Measurements from ENCODE around the gene RAD51B.
A peak's percentile ranks its signal among the peaks of the same experiment; 100 is the strongest.
"Not testable (repeated sequence)": the region's sequence is repeated elsewhere in the genome, so short reads cannot be mapped to it uniquely, and the experiment has no call there.

Gene RAD51B

DNA sequence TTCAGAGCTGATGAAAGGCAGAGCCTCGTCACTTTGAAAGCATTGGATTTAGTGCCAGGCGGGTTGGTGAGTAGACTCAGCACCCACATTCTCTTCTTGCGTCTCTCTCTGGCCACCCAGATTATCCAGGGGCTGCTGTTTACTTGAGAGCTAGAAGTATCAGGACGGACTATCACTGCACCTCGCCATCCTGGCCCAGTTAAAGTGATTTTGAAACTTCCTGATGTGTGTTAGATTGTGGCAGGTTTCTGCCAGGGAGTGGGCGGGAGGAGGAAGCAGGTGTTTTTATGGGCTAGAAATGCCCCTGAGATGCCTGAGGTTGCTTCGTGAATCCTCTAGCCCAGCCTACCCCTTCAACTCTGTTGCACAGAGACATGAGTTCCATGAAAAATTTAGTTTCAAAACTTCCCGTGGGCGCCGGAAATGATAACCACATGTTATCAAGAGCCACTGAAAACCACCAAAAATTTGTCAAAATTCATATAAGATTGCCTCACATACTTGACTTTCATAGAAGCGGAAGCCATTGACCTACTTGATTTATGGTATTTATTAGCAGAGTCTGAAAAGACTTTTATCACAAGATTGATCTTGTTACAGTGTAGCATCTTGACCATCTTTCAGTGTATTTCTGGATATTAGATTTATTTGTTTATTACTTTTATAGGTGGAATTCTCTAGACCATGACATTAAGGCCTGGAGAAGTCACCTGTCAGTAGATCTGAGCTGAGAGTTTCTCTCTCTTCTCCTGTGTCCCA, 466.0 kb downstream of the RAD51B start:
- peak; percentile 37 for DNase-seq

DNA sequence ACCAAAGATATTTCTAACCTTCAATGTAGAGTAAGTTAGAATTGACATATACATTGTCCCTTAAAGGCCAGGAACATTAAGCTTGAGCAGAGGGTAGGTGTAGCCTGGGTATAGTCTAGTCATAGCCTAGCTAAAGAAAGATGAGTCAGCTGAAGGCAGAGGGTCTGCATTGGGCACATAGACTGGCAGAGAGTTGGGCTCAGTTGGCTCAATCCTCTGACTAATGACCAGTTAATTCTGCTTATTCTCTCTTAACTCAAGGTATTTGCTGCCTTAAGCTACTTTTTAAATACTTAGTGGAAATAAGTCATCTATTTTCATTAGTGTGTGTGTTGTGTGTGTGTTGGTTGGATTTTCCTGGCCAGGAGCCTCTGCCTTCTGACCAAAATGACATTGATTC, 467.1 kb downstream of the RAD51B start:
- DNase-seq: no peak

DNA sequence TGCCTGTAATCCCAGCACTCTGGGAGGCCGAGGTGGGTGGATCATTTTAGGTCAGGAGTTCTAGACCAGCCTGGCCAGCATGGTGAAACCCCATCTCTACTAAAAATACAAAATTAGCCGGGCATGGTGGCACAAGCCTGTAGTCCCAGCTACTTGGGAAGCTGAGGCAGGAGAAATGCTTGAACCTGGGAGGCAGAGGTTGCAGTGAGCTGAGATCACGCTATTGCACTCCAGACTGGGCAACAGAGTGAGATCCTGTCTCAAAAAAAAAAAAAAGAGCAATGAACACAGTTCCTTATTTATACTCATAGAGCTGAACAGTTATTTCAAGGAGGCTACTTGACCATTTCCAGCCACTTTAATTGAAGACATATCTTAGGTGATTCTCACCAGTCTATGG, 469.9 kb downstream of the RAD51B start:
- not testable (repeated sequence) for DNase-seq

DNA sequence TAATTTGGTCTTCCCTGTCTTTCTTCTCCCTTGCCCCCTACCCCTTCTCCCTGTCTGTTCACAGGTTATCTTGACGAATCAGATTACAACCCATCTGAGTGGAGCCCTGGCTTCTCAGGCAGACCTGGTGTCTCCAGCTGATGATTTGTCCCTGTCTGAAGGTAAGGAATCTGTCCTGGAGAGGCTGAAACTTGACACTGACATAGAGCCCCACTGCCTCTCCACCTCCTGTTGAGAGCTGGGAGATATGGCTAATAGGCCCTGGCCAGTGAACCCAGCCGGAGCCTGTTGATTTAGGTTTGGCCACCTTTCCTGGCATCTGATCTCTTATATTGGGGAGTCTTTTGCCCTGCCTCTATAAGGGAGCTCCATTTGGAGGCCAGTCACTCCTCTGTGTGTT, 472.2 kb downstream of the RAD51B start:
- no peak for DNase-seq

DNA sequence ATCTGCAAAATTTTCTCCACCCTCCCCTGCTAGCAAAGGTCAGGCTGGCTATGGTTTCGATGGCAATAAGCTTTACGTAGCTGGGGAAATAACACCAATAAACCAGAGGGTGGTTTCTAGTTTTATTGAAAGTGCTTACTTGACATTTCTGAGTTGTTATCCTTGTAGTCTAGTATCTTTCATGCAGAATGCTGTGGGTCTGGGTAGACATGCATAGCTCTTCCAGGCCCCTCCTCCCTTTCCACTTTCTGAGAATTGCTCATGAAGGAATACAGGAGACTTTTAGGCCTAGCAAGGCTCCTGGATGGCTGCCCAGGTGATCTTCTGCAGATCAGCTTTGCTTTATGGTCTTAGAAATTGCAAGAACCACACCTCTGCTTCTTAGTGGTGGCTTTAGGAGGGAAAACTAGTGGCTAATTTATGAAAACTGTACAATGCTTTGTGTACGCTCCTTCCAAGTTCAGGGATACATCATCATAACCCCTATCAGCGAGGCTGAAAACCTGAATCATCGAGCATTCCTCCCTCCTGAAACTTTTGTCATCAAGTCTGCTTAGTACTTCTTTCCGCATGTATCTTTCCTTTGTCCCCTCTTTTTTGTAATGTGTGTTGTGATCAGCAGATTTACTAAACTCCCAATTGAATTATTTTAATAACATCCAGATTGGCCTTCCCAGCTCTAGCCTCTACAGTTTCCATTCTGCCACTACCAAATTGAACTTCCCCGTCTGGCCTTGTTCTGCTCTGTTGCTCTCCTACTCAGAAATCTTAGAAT, 473.0 kb downstream of the RAD51B start:
- no peak for DNase-seq

DNA sequence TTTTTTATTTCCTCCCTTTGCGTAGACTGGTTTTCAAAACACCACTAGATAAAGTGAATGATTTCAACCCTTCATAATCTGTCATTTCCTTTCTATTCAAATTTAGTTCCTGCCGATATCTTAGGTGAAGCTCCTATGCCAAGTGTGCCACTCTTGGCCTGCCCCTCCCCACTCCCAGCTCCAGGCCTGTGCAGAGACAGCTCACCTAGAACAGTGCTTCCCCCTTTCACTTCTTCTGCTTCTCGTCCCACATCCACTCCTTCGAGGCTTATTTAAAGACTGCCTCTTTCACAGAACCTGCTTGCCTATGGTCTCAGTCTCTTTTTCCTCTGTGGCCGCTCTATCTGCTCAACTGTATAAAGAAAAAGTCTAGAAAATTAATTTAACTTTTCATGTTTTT, 473.8 kb downstream of the RAD51B start:
- no peak for DNase-seq

DNA sequence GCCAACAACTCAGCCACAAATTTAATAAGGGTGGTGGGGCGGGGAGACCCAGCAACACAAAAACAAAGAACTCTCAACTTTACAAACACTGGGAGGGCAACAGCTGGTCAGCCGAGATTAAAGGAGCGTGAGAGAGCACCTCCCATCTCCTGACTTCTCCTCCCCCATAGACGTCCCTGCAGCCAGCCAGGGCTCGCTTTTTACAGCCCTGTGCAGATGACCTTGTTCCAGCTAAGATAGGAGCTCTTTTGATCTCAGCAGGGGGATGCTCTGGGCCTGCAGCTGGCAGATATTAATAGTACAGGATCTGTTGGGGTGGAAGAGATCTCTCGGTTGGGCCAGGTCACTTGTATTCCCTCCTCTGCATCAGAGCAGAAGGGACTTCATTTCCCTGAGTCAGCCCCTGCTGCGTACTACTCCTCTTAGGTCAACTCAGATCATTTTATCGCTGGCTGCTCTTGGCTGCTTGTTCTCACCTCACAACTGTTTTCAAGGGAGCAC, 475.8 kb downstream of the RAD51B start:
- no peak for DNase-seq

DNA sequence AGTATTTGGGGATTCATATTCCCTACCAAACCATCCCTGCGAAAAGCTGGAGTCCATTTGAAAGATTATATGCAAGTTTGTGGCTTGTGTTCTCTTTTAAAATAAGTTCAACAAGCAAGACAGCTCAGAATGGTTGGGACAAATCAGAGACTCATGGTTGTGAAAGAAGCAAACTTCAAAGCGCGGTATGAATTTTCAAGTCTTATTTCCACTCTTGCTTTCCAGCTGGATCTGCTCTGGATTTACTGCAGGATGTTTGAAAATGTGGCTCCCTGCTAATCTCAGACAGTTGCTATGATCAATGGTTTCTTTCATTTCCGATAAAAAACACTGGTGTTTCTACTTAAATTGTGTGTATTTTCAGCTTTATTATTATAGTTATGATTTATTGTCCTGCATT, 477.5 kb downstream of the RAD51B start:
- no peak for DNase-seq

DNA sequence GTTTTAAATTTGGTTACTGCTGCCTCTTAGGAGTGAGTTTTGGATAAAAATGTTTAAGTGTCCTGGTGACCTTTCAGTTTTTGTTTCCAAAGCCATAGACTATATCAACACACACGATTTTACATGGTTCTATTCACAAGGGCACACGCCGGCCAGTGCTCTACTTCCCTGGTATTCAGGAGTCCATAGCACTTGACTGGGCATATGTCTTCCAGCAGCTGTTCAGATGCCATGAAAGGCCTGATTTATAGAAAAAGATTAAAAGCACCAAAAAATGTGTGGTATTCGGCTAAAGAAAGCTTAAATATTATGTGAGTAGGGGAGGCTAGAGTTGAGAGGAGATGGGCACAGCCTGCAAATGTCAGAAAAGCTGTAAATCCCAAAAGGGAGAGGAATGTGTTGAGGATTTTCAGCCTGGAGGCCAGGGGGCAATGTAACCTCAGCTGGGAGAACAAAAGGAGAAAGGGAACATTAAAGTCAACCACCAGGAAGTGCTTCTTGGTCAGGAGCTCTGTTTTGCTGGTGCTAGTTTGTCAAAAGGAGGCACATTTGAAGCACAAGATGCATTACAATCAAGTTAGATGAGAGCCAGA, 478.4 kb downstream of the RAD51B start:
- no peak for DNase-seq

DNA sequence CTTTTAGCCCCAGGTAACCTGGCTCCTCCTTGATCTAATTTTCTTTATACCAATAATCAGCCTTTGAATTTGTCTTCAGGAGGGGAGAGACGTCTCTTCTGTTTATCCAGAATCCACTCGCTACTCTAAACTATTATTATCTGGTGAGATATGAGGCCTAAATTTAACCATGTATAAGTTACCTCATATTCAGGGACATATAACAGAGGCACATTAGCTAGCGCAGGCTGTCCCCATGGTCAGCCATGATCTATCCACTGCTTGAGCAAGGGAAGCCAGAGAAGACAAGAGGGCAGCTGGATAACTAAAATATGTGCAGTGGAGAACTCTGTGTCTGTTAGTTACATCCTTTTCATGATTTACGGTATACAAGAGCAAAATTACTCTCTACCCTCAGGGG, 481.0 kb downstream of the RAD51B start:
- DNase-seq: no peak

DNA sequence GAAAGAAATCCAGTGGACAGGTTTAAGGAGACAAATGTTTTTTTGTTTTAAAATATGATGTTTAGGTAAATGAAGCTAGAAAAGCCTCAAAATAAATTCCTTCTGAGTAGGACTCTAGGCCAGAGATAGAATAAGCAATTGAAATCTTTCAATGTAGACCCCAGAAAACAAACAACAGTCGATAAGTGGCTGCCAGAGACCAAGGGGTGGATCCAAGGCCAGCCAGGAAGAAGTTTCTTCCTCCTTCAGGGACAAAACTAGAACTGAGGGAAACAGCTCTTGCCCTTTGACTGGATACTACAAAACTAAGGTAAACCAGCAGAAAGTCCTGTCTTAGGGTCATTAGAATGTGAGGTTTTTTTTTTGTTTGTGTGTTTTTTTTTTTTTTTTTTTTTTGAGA, 481.6 kb downstream of the RAD51B start:
- no peak for DNase-seq

DNA sequence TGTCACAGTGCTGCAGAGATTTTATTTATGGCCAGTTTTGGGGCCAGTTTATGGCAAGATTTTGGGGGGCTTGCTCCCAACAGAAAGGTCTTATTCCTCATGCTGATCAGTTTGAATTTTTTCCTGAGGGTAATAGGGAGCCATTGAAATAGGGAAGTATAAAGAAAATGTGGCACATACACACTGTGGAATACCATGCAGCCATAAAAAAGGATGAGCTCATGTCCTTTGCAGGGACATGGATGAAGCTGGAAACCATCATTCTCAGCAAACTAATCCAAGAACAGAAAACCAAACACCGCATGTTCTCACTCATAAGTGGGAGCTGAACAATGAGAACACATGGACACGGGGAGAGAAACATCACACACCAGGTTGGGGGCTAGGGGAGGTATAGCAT, 483.4 kb downstream of the RAD51B start:
- DNase-seq: not testable (repeated sequence)

DNA sequence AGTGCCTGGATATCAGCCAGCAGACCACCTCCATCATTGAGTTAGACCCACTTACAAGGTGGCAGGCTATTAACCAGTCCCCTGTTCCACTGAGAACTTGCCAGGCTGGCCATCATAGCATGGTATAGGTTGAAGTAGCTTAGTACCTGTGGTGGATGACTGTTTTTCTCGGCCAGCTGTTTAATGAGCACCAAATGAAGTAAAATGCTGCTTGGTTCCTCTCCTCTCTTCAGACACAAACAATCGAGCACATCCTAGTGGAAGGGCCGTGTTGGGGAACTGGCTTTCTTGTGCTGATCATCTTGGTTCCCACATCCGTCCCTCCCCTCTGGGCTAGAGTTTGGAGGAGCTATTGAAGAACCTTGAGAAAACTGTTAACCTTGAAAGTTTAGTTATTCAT, 486.2 kb downstream of the RAD51B start:
- no peak for DNase-seq

DNA sequence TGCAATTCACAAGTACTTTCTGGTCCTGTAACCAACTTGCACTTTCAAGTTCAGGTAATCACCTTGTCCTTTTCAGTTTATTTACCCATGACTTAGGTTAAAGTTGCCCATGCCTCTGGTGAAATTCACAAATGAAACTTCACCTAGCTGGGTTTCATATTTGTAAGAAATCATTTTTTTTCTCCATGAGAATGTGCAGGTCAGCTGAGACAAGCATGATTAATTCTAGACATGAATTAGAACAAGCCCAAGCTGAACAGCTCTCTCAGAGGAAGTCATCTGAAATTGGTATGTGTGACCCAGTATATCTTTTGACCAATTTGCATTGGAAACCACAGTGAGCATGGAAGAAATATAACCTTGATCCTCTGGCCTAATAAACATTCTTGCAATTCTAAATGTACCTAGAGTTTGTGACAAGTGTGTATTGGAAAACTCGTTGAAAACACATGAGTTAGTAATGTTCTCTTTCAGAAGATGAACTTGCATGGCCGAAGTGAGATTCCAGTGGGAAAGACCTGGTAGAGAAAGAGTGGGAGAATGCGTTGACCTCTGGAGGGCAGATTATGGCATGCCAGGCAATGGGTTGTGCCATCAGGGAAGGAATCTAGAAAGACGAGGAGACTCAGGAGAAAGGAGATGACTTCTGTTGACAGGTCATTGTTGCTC, 486.8 kb downstream of the RAD51B start:
- DNase-seq: no peak

DNA sequence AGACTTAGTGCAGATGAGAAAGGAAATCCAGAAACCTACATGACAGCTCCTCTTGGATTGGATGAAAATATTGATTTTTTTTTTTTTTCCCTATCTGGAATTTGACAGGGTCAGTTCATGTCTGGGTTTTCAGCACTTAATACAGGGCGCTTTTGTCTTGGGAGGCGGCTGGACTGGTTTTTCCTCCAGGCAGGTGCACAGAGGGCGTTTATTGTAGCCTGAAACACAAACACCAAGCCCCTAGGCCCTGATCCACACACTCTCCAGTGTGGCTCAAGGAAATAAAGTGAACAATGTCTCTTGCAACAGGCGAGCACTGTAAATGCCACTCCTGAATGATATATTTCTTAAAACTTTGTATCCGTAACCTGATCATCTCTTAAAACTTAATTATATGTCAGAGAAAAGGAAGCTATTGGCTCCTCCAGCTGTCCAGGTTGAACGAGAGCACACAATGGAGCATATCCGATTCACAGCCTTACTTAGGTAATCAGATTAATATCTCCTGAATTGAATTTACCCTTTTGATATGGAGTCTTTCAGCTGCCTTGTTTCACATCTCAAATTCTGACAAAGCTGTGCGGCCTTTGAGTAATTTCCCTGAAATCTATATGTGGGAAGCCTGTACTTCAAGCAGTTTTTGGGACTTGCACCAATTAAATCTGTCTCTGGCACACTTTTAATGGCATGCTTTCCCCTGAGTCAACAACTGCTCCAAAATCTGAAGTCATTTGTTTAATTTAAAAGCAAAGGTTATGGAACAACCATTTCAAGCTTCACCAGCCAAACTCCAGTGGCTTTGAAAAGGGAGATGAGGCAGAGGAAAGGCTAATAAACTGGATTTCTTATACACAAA, 487.6 kb downstream of the RAD51B start:
- DNase-seq: no peak

DNA sequence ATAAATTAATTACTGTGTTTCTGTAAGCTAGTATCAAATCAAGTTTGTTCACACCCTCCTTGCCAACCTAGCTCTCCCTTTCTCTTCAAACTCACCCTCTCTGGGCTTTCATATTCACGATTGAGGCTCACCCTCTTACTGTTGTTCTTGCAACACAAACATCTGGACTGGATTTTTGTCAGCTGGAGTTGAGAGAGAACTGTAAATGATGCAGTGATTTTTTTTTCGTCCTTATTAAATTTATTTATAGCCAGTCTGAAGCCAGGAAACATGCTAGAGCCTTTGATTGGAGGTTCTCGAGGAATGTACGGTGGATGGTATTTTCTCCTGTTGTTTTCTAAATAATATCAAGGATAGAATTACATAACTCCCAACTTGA, 488.2 kb downstream of the RAD51B start:
- DNase-seq: no peak

DNA sequence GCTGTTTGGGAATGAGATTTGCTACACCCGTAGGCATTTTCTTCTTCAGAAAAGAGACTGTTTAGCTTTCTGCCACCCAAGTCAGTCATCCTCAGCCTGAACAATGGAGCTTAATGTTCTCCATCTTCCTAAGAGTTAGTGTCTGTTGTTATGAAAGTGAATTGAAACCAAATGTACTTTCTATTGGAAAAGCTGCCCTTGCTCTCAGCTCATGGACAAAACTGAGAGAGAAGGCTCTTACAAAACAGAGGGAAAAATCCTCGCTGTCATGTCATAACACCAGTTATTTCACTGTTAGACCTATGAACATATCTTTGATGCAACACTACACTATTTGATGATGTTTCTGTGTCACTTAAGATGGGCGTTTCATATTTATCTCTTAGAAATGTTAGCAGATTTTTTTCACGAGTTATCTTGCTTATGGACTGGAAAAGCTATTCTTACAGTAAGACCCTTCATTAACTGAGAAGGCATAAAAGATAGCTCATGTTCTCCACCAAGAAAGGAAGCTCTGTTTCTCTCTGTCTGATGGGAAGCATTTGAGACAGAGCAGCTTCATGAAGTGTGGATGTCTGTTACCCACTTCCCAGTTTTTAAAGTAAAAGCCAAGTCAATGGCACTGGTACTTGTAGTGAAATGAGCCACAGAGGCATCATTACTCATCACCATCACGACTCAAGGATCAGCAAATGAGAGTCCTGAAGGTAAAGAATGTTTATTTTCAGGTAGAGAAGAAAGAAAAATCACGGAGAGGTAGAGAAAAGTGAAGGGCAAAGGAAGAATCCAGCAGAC, 489.3 kb downstream of the RAD51B start:
- no peak for DNase-seq

DNA sequence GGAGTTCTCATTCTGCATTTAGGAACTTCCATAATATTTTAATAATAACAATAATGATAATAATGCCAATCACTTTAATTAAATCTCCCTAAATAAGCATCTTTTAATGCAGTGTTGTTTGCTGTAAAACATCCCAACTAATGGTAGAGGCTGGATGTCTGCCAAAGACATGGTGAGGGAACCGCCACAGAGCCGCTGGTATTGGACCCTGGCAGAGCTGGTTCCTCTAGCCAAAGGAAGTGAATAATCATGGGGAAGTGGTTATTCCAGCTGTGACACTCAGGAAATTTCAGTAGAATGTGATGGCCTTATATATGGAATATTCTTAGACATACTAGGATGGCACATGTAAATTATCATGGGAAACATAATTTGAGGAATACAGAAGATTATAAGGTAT, 490.0 kb downstream of the RAD51B start:
- DNase-seq: no peak

DNA sequence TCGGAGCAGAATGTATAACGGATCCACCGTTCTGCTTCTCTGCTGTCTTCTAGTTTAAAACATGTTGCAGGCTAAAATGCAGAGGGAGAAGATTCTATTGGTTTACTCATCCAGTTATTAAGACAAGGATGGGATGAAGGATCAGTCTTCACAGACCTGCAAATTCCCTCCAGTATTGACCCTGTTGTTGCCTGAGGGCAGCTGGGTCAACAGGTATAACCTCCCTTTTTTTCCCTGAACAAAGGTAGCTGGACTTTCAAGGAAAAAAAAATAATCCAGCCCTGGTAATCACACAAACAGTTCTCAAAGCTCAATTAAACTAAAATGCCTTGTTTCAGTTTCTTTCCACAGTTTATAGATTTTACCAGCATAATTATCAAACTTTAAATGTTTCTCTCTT, 492.7 kb downstream of the RAD51B start:
- no peak for DNase-seq

DNA sequence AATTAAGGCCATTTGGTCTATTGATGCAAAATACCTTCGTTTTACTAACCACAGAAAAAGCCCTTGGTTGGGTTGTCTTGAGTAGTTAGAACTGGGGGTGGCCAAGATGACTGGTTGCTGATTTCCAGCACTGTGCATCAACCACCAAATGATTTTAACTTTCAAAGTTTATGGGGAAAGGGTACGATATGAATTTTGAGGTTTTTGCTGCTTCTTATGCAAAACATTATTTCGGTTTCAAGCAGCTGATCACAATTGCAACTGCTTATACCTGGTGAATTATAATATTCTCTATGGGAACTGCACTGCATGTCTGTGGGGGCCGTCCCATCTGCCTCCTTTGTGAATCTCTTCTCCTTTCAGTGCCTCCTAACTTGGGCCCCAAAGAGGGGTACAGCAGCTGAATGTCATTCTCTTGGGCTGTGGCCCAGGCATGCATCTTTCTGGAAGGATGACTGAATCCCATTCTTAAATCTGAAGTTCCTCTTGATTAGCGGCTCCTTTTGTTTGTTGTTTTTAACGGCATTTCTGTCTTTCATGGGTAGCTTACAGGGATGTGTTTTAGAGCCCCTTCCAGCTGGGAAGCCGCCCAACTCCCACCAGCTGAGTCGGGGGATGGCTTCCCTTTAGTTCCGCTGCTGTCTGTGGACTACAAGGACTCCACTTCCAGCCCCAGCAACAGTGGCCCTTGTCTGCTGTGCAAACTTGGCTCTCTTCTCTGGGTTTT, 493.5 kb downstream of the RAD51B start:
- DNase-seq: no peak

DNA sequence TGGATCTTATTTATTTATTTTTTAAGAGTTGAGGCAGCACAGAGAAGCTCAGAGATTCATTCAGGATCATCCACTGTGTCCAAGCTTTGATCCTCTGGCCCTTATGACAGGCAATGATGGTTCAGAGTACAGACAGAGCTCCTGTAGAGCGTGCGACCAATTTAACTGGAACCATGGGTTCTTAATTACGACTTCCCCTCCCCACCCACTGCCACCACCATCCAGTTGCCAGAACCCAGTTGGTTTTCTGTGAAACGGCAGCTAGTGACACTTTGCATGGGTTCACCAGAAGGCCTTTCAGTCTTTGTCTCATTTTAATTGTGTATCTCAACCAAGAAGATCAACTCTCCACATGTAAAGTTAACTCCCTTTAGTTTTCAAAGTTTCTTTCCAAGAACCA, 495.1 kb downstream of the RAD51B start:
- no peak for DNase-seq
